CD4-positive, alpha-beta T cell treated with Interleukin-4 for 4 hours (primary cell): ENCODE data around the gene SLC15A1.

Experiments
- DNase-seq: peaks from one replicate; pipeline ENCODE4 v3.0.0-alpha.2; 2020

The SLC15A1 gene

DNA sequence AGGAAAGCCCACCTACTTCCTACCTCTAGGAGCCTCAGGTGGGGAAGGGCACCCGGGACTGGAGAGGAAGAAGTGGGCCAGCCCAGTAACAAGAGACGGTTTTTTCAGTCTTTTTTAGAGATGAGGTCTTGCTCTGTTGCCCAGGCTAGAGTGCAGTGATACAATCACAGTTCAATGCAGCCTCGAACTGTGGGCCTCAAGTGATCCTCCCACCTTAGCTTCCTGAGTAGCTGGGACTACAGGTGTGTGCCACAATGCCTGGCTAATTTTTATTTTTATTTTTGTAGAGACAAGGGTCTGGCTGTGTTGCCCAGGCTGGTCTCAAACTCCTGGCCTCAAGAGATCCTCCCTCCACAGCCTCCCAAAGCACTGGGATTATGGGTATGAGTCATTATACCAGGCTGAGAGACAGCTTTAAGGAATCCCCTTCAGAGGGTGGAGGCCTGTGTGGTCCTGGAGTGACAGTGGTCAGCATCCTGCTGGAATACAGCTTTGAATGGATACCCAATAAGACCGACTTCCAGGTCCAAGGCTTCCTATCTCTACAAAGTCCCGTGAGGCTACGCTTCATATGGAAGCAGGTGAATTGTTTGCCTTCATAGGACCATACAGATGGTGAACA, 63.0 kb downstream of the SLC15A1 start:
- no peak for DNase-seq

GRCh38 chr13:98688373-98688772, 64.1 kb downstream of the SLC15A1 start:
- no peak for DNase-seq

DNA sequence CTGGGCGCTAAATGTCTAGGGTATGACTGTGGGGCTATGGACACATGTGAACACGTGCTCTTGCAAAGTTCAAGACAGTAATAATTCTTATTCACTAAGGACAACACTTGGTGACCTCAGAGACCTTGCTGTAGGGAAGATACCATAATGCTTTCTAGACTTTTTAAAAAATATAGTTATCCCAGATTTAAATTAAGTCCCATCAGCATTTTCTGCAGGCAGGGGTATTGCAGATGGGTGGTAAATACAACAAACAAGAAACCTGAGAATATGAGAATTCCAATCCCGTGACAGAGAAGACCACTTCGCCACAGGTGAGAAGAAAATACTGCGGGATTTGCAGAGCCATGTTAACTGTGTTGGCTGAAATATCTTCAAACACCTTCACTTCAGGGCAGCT, 65.2 kb downstream of the SLC15A1 start:
- no peak for DNase-seq

DNA sequence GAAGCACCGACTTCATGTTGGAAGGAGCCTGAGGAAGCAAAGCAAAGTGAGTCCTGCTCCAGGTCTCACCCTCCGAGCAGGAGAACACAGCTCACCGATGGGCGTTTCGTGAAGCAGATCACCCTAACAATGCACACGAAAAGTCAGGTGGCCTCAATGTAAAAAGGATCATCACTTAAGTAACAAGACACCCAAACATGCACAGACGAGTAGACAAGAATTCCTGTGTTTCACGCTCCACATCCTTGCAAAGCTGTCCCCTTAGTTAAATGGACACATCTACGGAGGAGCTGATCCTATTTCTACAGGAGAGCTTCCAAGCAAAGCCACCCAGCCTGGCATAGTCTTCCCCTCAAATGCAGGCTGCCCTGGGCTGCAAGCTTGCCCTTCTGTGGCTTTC, 66.2 kb downstream of the SLC15A1 start:
- no peak for DNase-seq

GRCh38 chr13:98685146-98685545, 67.3 kb downstream of the SLC15A1 start:
- no peak for DNase-seq

GRCh38 chr13:98681049-98681448, 71.4 kb downstream of the SLC15A1 start:
- no peak for DNase-seq

DNA sequence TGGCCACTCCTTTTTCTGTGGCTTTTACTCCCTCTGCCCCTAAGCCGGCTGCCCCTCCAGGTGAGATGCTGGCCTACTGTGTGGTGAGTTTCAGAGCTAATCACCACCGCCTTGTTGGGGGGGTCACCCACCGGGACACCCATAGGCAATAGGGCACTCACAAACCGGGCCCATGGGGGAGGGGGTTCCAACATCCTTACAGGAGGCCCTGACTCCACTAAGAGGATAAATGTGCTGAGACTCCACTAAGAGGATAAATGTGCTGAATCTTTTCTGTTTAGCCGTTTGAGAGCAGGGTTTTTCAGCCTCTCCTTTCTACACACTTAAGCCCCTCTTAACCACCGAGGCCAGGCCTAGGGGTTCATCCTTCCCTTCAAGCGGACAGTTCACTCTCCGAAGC, 73.7 kb downstream of the SLC15A1 start:
- no peak for DNase-seq

- DNase-seq = no peak
Observed at GRCh38 chr13:98677398-98677797, 75.1 kb downstream of the SLC15A1 start.

- DNase-seq = no peak
Observed at GRCh38 chr13:98676239-98676638, 76.2 kb downstream of the SLC15A1 start.

- no peak for DNase-seq
Observed at GRCh38 chr13:98675837-98676236, 76.6 kb downstream of the SLC15A1 start.

DNA sequence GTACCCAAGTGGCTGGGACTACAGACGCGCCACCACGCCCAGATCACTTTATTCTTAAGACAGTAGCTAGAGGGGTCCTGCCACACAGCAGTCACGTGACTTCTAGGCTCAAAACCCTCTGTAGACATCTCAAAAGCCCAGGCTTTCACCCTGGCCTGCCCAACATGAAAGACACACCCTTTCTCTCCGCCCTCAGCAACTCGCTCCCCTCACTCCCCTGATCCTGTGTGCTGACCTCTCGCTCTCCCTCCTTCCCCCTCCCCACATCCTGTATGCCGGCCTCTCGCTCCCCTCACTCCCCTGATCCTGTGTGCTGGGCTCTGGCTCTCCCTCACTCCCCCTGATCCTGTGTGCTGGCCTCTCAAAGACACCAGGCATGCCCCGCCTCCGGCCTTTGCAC, 77.4 kb downstream of the SLC15A1 start:
- DNase-seq = no peak

DNA sequence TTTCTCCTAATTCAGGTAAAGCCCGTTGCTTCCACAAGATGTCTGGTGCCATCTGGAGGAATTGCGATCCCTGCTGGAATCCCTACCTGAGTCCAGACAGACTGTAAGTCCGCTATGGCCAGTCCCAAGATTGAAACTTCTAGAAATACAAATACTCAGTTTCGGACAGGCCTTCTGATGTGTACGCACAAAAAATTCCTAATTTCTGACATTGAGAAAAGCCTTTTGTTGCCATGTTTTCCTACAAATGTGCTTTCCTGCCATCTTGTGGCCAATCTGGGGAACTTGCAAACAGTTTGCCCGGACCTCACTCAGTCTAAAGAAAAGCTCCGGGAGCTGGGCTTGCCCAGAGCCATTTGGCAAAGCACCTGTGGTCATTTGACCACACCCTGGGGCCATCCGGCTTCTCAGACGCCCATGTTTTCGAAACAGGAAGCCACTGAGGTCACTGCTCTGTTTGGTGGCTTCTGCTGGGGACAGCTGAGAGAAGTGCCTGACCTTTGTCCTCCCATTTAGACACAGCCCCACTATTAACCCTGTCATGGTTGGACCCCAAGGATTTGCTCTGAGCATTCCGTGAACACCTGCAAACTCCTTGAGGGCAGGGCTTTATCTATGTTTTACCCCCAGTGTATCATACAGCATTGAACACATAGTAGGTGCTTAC, 79.4 kb downstream of the SLC15A1 start:
- DNase-seq = peak; percentile 42

DNA sequence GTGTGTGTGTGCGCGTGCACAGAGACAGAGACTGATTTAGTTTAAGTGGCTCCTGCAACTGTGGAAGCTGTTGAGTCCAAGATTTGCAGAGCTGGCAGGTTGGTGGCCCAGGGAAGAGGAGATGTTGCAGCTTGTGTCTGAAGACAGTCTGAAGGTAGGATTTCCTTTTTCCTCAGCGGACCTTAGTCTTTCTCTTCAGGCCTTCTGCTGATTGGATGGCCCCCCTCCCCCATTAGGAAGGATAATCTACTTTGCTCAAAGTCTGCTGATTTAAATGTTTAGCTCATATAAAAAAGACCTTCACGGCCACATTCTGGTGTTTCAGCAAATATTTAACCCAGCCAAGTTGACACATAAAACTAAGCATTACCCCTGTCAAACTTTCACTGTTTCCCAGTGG, 84.3 kb downstream of the SLC15A1 start:
- DNase-seq = no peak

DNA sequence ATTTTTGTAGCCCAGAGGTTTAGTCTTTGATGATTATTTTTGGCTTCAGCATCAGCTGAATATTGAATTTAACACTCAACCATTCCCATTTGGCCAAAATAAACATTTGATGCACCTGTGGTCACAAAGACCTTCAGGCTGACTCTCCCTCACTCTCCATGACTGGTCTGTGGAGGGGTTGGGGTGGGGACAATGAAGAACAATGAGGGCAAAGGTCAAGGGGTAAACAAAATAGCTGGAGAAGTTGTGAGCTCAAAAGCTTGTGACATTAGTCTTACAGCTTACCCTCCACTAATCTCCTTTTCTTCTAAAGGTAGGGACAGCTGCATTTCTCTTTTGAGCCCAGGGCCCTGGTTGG, 86.9 kb downstream of the SLC15A1 start:
- no peak for DNase-seq

- DNase-seq = no peak
Observed at GRCh38 chr13:98664924-98665637, 87.4 kb downstream of the SLC15A1 start.

GRCh38 chr13:98664510-98664909, 88.0 kb downstream of the SLC15A1 start:
- DNase-seq = no peak

GRCh38 chr13:98664047-98664446, 88.4 kb downstream of the SLC15A1 start:
- peak; percentile 8 for DNase-seq

- no peak for DNase-seq
Observed at GRCh38 chr13:98658131-98658530, 94.3 kb downstream of the SLC15A1 start.

DNA sequence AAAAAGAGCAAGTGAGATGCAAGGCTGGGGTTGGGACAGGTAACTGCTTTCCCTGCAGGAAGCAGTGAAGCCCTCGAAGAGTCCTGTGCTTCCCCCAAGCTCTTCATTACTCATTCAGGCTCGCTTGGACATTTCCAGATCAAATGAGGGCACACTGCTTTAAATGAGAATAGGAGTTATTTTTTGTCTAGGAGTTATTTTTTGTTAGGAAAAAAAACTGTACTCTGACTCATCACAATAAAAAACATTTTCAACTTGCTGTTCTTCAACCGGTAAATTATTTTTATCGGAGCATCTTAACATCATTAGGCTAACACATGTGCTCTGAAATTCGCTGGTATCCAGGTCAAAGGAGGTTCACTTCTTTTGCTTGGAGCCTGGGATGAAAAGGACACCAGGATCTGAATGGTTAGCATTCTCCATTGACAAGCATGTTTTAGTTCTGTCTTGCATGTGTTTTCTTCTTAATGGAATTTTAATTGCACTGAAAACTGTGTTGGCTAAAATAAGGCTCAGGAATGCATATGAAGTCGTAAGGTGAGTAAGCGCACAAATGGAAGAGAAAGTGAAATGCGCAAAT, 94.9 kb downstream of the SLC15A1 start:
- no peak for DNase-seq

- DNase-seq = no peak
Observed at GRCh38 chr13:98656223-98656622, 96.2 kb downstream of the SLC15A1 start.

GRCh38 chr13:98653463-98653985, 98.9 kb downstream of the SLC15A1 start:
- DNase-seq = peak; percentile 69

- no peak for DNase-seq
Observed at GRCh38 chr13:98652721-98653462, 99.6 kb downstream of the SLC15A1 start.

- no peak for DNase-seq
Observed at GRCh38 chr13:98652276-98652675, 100.2 kb downstream of the SLC15A1 start.
